Stimulated activated CD4-positive, alpha-beta T cell treated with anti-CD3 and anti-CD28 coated beads, Interleukin-4, amount 100 ng/mL, for 1 hour (primary cell): ENCODE results near the gene GABRD.
"Not testable (repeated sequence)": the region's sequence is repeated elsewhere in the genome, so short reads cannot be mapped to it uniquely, and the experiment has no call there.

Experiments
- DNase-seq: peaks from one replicate; pipeline ENCODE4 v3.0.0-alpha.2; 2020

GABRD gene, protein sequence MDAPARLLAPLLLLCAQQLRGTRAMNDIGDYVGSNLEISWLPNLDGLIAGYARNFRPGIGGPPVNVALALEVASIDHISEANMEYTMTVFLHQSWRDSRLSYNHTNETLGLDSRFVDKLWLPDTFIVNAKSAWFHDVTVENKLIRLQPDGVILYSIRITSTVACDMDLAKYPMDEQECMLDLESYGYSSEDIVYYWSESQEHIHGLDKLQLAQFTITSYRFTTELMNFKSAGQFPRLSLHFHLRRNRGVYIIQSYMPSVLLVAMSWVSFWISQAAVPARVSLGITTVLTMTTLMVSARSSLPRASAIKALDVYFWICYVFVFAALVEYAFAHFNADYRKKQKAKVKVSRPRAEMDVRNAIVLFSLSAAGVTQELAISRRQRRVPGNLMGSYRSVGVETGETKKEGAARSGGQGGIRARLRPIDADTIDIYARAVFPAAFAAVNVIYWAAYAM

GRCh38 chr1:2019172-2019543 is at the start of gene GABRD:
Gene GABRD (plus strand): TSS chr1:2019345. CDS start chr1:2019424, 79 bp downstream.
- peak; percentile 26 for DNase-seq

GRCh38 chr1:1969505-1969900 is 49.6 kb upstream of the GABRD start:
- DNase-seq: no peak

GRCh38 chr1:1969953-1970716 is 49.0 kb upstream of the GABRD start:
- no peak for DNase-seq

DNA sequence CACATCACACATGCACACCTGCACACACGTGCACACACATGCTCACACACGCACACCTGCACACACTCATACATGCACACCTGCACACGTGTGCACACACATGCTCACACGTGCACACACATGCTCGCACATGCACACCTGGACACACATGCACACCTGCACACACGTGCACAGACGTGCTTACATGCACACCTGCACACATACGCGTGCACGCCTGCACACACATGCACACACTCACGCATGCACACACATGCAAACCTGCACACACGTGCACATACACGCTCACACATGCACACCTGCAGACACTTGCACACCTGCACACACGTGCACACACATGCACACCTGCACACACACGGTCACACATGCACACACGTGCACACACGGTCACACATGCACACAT is 48.1 kb upstream of the GABRD start:
- DNase-seq: no peak

DNA sequence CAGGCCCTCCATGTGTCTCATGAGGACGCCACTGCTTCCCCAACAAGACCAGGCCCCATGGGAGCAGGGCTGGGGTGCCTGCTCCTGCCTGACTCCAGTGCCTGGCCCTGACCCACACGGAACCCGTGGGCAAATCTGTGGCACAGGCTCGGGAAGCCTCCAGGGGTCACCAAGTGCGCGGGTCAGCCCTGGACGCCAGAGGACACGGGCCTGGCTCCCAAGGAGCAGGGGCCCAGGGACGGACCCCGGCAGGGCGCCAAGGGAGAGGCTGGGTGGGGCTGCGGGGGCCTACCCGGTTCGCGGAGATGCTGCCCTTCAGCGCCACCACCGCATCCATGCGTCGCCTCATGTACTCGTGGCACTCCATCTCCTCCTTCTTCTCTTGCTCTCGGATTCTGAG is 47.5 kb upstream of the GABRD start:
- no peak for DNase-seq

GRCh38 chr1:1972976-1973715 is 46.0 kb upstream of the GABRD start:
- no peak for DNase-seq

DNA sequence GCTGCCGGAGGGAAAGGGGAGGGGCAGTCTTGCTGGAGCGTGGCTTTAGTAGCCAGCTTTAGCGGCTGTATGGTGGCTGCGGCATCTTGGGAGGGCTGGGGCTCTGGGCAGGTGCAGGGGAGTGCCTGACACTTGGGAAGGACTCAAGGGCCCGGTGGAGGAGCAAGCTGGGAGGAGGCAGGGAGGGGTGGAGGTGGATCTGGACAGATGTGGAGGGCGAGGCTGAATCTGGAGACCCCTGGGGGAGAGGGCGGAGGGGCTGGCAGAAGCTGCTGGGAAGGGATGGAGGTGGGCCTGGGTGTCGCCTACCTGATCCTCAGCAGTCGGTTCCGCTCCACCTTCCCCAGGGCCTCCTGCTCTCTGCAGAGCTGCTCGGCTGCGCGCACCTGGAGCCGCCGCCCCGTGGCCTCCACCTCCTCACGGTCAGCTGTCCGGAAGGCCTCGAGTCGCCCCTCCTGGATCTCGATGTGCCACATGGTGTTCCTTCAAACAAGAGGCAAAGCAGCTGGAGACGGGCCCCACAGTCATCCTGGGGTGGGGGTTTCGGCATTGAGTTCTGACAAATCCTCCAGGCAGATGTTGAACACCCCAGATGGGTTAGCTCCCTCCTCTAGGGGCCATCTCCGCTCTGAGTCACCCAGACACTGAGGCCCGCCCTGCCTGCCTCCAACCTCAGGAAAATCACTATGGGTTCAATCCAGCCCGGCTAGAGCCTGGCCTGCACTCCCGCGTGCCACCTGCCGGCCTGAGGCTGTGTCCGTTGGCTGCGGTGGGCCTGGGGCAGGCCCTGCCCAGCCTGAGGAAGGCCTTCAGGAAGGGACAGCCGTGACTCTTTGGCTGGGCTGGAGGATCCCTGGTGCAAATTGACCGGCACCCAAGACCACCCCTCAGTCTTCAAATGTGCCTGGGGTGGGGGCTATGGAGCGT is 45.2 kb upstream of the GABRD start:
- DNase-seq: no peak

- DNase-seq: no peak
Measured at GRCh38 chr1:1974834-1975233, 44.3 kb upstream of the GABRD start.

- no peak for DNase-seq
Measured at GRCh38 chr1:1975535-1975934, 43.6 kb upstream of the GABRD start.

- no peak for DNase-seq
Measured at GRCh38 chr1:1976031-1976430, 43.1 kb upstream of the GABRD start.

DNA sequence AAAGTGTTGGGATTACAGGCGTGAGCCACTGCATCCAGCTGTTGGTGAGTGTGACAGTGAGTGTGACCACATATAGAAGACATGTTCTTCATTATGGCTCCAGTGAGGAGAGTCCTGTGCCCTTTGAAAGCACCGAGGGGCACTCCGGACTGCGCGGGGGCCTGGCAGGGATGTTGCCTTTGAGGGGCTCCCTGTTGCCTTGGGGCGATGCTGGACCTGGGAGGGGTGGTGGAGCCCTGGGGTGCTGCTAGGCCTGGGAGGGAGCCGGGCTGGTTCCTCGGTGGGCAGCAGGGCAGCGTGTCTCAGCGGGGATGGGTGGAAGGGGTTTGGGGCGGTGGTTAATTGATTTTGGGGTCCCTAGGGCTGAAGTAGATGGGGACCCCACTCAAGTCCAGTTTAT is 41.0 kb upstream of the GABRD start:
- DNase-seq: no peak

GRCh38 chr1:1978690-1979481 is 40.3 kb upstream of the GABRD start:
- DNase-seq: not testable (repeated sequence)

GRCh38 chr1:1979482-1980165 is 39.5 kb upstream of the GABRD start:
- no peak for DNase-seq

DNA sequence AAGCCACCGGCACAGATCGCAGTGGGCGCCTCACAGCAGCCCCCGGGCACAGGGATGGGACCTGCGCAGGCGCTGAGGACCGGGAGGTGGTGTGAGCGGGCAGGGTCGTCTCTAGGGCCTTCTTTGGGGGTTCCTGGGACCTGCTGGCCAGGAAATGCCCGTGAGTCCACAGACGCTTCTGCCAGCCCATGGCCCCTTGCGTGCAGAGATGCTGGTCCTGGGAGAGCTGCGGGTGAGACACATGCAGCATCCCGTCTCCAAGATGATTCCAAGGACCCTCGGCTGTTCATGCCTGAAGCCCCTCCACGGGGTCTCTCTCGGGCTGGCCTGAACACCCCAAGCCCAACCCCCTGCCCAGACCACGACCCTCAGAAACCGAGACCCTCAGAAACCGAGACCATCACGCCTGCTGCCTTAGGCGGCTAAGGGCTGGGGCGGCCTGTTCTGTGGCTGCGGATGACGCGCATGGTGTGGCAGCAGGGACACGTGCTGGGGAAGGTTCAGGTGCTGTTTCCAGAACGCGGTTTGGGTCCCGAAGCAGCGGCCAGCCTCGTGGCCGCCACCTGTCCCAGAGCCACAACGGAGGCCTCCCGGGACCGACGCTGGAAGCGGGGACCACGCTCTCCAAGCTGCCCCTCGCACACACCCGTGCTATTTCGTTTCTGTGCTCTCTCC is 38.5 kb upstream of the GABRD start:
- no peak for DNase-seq

DNA sequence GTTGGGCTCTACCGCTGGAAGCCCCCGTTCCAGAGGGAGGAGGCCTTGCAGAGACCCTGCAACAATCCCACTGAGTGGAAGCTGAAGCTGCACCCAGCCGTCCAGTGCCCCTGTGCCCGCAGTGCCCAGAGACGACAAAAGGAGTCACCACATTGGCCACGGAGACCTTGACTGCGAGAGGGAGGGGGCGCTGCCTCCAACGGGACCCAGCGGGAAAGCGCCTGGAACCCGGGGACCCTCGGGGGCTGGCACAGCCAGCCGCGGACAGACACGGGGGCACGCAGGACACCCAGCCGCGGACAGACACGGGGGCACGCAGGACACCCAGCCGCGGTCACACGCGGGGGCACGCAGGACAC is 38.0 kb upstream of the GABRD start:
- no peak for DNase-seq

GRCh38 chr1:1981631-1982327 is 37.4 kb upstream of the GABRD start:
- DNase-seq: not testable (repeated sequence)

GRCh38 chr1:1982379-1983232 is 36.5 kb upstream of the GABRD start:
- no peak for DNase-seq

DNA sequence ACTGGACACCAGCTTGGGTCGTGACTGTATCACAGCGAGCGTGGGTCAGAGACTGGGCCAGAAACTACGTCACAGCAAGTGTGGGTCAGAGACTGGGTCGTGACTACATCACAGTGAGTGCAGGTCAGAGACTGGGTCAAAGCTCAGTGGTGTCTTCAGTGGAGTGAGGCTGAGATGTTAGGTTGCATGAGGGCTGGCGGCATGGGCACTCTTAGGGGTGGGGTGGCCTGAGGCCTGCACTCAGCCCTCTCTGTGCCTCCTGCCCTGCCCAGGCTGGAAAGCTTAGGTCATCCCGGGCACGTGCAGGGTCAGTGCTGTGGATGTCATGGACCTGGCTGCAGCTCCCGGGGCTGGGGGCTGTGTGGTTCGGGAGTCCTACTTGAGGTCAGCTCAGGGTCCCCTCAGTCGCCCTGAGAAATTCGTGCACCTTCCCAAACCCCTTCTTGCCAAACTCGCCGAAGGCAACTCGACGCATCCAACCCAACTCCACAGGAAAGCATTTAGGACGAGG is 34.5 kb upstream of the GABRD start:
- no peak for DNase-seq
